Panc1 (cell line): Measurements from ENCODE around the gene PPCDC. TPM values are rescaled to one million over a fixed set of nuclear protein-coding genes. Genes with fewer than 3 reads are reported as not detected.

Source experiments
- ATAC-seq: fragments of 200-7000 bp; cut with Tn5 transposase; 2 replicates; pipeline ENCODE4 v1.9.1; 2020; ENCODE audit warnings: mild to moderate bottlenecking, moderate library complexity
- BruUV-seq: library from RNA; stranded (reverse); fragments of 400-500 nt; replicated peaks from 2 replicates; lab custom pipeline; 2021; lab: Mats Ljungman, UMichigan
- CTCF ChIA-PET: fragments of 300-600 bp; sonication (Branson Sonifier 250); formaldehyde crosslinking; loops from one replicate; lab custom pipeline; 2022; ENCODE audit warnings: antibody characterized with exemption; lab: Charles Lee
- POLR2A ChIA-PET: fragments of 300-600 bp; sonication (Branson Sonifier 250); formaldehyde crosslinking; loops from one replicate; lab custom pipeline; 2022; ENCODE audit warnings: antibody characterized with exemption; lab: Charles Lee
- DNase-seq: peaks from one replicate; pipeline ENCODE4 v3.0.0-alpha.2; 2010; ENCODE audit warnings: low read depth, low spot score
- H3K27ac ChIP-seq: 2 replicates; pipeline ENCODE4 v1.5.1; 2011; ENCODE audit warnings: mild to moderate bottlenecking, low read length, inconsistent platforms
- H3K27me3 ChIP-seq: fragments of 200-500 bp; sonication (Bioruptor generic); 2 replicates; pipeline ENCODE4 v1.6.0; 2014; ENCODE audit warnings: low read length, inconsistent platforms; ENCODE audit not compliant: control insufficient read depth, insufficient read depth
- H3K36me3 ChIP-seq: fragments of 200-500 bp; sonication (Bioruptor generic); 2 replicates; pipeline ENCODE4 v1.5.1; 2014; ENCODE audit warnings: inconsistent platforms, mild to moderate bottlenecking, low read length, moderate library complexity; ENCODE audit not compliant: control insufficient read depth, insufficient read depth
- H3K4me1 ChIP-seq: 2 replicates; pipeline ENCODE4 v1.5.1; 2011; ENCODE audit warnings: inconsistent platforms, mild to moderate bottlenecking, low read length, moderate library complexity; ENCODE audit not compliant: control insufficient read depth, insufficient read depth
- H3K4me3 ChIP-seq, 2 experiments: 2 replicates each; pipeline ENCODE4 v1.5.1; 2011 to 2012; ENCODE audit warnings: low read depth in 2 of 2, low read length in 2 of 2, mild to moderate bottlenecking in 2 of 2, inconsistent platforms in 1 of 2, moderate library complexity in 1 of 2
- H3K9me3 ChIP-seq: fragments of 200-500 bp; sonication (Bioruptor generic); 2 replicates; pipeline ENCODE4 v1.5.1; 2014; ENCODE audit warnings: low read depth, mild to moderate bottlenecking, inconsistent platforms, low read length, moderate library complexity; ENCODE audit not compliant: control insufficient read depth, insufficient read depth
- CTCF ChIP-seq: fragments of 450-650 bp; IDR thresholded peaks from 2 replicates; pipeline ENCODE4 v1.5.1; 2017; ENCODE audit warnings: mild to moderate bottlenecking
- POLR2AphosphoS5 ChIP-seq: IDR thresholded peaks from 2 replicates; pipeline ENCODE4 v1.6.1; 2012; ENCODE audit warnings: mild to moderate bottlenecking, low read depth, low read length, moderate library complexity
- REST ChIP-seq, 2 experiments: IDR thresholded peaks; 2 replicates each; pipeline ENCODE4 v1.6.1; 2011 to 2012; ENCODE audit warnings: low read depth in 2 of 2, control low read depth in 1 of 2, low read length in 1 of 2, mild to moderate bottlenecking in 1 of 2, moderate library complexity in 1 of 2; ENCODE audit not compliant: insufficient read depth in 1 of 2
- SIN3A ChIP-seq: IDR thresholded peaks from 2 replicates; pipeline ENCODE4 v1.6.1; 2012; ENCODE audit warnings: low read depth, mild to moderate bottlenecking, low read length, moderate library complexity, borderline replicate concordance; ENCODE audit not compliant: insufficient read depth
- TCF7L2 ChIP-seq: IDR thresholded peaks from 2 replicates; pipeline ENCODE4 v1.6.1; 2011; ENCODE audit warnings: mild to moderate bottlenecking, low read depth, low read length, inconsistent platforms
- in situ Hi-C: cut with HindIII; loops from 2 replicates; pipeline ENCODE4 v1.10.0; 2016; ENCODE audit warnings: low sequenced_read_pairs, low pct_unique_long_range_greater_than_20kb
- intact Hi-C: fragments of 100-400 bp; cut with micrococcal nuclease; formaldehyde crosslinking; loops from one replicate; pipeline ENCODE4 v1.10.0; 2022; ENCODE audit not compliant: unreplicated experiment
- total RNA-seq: library from RNA; stranded (reverse); gene quantifications from one replicate; pipeline ENCODE4 v1.2.1, GENCODE V29; 2021; ENCODE audit not compliant: unreplicated experiment

Gene PPCDC
- total RNA-seq, 1 experiment from 2014 or later, result 26.1 TPM

GRCh38 chr15:75036212-75036616, 12.8 kb downstream of the PPCDC start:
- in situ Hi-C loops, result no loop called here
- BruUV-seq, result no TSS peak
- Histone ChIP-seq H3K9me3 (no peaks in the 10 kb centered on the region), H3K27ac (no peak overlapping the region), H3K36me3 (no peaks in the 10 kb centered on the region), H3K4me3 (no peak overlapping the region), H3K4me1 (no peaks in the 10 kb centered on the region), H3K27me3 (no peaks in the 10 kb centered on the region)
- POLR2A ChIA-PET, result interaction anchor here (0.6 kb wide), 1 partner anchor 868 kb away, joined by 5 read pairs; no protein-coding TSS in a partner anchor
- no peak for TF ChIP-seq REST (IDR thresholded peaks at IDR 0.05; ENCODE audit: insufficient read depth in 1 of 2, low read depth in 2 of 2, low read length in 1 of 2)
- no peak for TF ChIP-seq SIN3A
- TF ChIP-seq CTCF, result no peak
- TF ChIP-seq POLR2AphosphoS5, result no peak
- no peak for TF ChIP-seq TCF7L2
- CTCF ChIA-PET, result no interaction called here
- intact Hi-C loops, result no loop called here
- ATAC-seq (no peak), DNase-seq (no peak)

- ATAC-seq (no peak), DNase-seq (no peak)
- Histone ChIP-seq H3K27ac (no peak overlapping the region), H3K4me3 (no peak overlapping the region), H3K9me3 (no peaks in the 10 kb centered on the region), H3K27me3 (no peaks in the 10 kb centered on the region), H3K36me3 (no peaks in the 10 kb centered on the region), H3K4me1 (peaks cover 3% of the 10 kb centered on the region)
- no TSS peak for BruUV-seq
- in situ Hi-C loops (no loop called here), intact Hi-C loops (no loop called here)
- TF ChIP-seq REST (IDR thresholded peaks at IDR 0.05; ENCODE audit: insufficient read depth in 1 of 2, low read depth in 2 of 2, low read length in 1 of 2) (no peak), SIN3A (no peak), POLR2AphosphoS5 (no peak), CTCF (no peak), TCF7L2 (no peak)
- ChIA-PET CTCF (interaction anchor here (0.6 to 1.0 kb wide), 3 partner anchors 14 to 166 kb away, joined by 3 to 7 read pairs (median 3); partner anchors contain the start of gene PPCDC), POLR2A (no interaction called here)
Measured at GRCh38 chr15:75037685-75038084, 14.3 kb downstream of the PPCDC start.
